Neural progenitor cell (in vitro differentiated cells): ENCODE data around the gene C1QL4.

Source experiments
- EZH2 ChIP-seq: fragments of 200-600 bp; sonication (generic); IDR thresholded peaks from 2 replicates; pipeline ENCODE4 v1.6.1; 2017; ENCODE audit warnings: antibody characterized with exemption, mild to moderate bottlenecking, moderate library complexity
- TF ChIP-seq, protein P1 (sequence below): fragments of 200-600 bp; sonication (generic); IDR thresholded peaks from 2 replicates; pipeline ENCODE4 v1.5.1; 2017; ENCODE audit warnings: antibody characterized with exemption, mild to moderate bottlenecking

DNA sequence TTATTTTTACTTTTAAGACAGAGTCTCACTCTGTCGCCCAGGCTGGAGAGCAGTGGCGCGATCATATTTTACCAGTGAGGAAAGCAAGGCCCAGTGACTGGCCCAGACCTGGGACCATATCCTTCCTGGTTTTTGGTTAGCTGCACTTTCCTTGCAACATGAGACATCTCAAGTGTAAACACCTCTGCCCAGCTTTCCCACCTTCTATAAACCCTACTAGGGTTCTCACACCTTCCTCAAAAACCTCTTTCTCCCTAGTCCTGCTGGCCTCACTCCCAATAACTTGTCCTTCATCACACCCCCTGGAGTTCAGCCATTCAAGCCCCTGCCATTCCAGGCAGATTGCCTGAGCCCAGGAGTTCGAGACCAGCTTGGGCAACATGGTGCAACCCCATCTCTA, 52.3 kb downstream of the C1QL4 start:
- TF ChIP-seq, protein P1, sequence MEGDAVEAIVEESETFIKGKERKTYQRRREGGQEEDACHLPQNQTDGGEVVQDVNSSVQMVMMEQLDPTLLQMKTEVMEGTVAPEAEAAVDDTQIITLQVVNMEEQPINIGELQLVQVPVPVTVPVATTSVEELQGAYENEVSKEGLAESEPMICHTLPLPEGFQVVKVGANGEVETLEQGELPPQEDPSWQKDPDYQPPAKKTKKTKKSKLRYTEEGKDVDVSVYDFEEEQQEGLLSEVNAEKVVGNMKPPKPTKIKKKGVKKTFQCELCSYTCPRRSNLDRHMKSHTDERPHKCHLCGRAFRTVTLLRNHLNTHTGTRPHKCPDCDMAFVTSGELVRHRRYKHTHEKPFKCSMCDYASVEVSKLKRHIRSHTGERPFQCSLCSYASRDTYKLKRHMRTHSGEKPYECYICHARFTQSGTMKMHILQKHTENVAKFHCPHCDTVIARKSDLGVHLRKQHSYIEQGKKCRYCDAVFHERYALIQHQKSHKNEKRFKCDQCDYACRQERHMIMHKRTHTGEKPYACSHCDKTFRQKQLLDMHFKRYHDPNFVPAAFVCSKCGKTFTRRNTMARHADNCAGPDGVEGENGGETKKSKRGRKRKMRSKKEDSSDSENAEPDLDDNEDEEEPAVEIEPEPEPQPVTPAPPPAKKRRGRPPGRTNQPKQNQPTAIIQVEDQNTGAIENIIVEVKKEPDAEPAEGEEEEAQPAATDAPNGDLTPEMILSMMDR = no peak
- no peak for TF ChIP-seq EZH2
